Stimulated activated CD4-positive, alpha-beta T cell treated with anti-CD3 and anti-CD28 coated beads, Interleukin-2, amount 100 ng/mL, for 4 hours (primary cell): ENCODE results near the gene RHAG.
"Not testable (repeated sequence)": the region's sequence is repeated elsewhere in the genome, so short reads cannot be mapped to it uniquely, and the experiment has no call there.

Experiments used
- DNase-seq: peaks from one replicate; pipeline ENCODE4 v3.0.0-alpha.2; 2020; ENCODE audit warnings: low read depth

RHAG gene

DNA sequence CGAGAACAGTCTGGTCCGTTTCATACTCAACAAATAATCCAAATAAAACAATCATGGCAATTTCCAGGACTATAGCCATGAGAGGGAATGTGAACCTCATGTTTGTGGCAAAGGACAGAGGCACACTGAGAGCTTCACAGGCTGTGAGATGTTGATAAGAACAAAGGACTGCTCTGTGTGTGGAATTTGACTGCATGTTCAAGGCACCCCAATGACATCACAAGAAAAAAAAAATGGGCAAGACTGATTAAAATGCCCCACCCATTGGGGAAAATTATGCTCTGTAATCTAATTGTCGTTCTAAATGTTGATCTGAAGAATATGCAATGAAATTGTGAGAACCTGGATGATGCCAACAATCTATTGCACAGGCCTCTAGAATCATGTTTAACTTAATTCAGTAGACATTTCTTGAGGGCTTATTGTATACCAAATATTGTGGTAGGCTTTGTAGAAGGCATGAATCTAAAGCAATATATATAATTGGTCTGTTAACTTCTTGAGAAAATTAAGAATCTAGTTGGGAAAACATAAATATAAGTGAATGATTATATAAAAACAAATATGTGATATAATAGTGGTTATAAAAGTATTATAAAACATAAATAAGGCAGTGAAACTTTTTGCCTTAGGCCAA, at the start of gene RHAG:
Gene RHAG (minus strand): TSS at position 127 of the 637 bp plus-strand sequence. CDS start 27 bp downstream, at position 100.
- no peak for DNase-seq

DNA sequence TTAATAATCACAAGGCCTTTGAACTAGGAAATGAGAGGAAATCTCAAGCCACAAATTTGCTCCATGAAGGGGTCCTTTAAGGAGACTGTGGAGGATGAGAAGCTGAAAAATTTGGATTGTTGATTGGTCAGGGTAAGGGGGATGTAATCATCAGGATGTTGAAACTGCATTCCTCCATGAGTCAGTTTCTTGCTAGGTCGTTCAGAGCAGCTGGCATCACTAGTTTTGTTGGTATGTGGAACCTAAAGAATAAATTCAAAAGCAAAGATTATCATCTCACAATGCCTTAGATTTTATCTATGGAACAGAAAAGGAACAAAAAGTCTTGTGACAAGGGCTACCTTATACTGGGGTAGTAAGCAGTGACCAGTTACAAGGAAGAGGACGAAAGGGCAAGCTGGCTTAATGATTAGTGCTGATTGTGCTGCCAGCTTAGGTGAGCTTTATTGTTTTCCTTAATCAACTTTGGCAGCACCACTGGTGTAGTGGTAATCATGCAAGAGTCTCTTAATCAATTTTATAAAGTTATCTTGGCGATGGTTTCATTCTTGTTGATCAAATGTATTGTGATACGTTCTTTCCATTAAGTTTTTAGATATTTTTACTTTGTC, 40.1 kb upstream of the RHAG start:
- no peak for DNase-seq

DNA sequence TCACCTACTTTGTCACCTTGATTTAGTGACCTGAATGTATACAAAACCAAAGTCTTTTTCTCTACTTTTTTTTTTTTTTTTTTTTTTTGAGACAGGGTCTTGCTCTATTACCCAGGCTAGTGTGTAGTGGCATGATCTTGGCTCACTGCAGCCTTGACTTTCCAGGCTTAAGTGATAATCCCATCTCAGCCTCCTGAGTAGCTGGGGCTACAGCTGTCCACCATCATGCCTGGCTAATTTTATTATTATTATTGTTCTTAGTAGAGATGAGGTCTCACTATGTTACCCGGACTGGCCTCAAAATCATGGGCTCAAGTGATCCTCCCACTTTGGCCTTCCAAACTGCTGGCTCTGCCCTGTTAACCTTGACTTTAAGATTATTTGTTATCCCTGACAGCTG, 39.2 kb upstream of the RHAG start:
- DNase-seq: no peak

DNA sequence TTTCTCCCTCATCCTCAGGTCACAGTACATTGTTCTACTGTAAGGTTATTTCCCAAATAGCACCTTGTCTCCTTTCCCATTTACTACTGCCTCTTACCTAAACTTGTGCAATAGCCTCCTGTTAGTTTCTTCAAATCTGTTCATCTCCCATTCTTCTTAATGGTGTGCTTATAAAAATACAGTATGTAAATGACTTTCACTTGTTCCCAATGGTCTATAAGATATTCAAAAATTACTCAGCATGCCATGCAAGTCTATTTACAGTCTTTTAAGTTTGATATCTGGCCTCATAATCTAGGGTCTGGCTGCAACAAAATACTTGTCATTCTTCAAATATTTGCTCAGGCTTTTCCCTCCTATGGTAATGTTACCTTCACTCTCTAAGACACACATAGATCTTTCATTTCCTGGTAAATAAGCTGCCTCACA, 31.5 kb upstream of the RHAG start:
- no peak for DNase-seq

DNA sequence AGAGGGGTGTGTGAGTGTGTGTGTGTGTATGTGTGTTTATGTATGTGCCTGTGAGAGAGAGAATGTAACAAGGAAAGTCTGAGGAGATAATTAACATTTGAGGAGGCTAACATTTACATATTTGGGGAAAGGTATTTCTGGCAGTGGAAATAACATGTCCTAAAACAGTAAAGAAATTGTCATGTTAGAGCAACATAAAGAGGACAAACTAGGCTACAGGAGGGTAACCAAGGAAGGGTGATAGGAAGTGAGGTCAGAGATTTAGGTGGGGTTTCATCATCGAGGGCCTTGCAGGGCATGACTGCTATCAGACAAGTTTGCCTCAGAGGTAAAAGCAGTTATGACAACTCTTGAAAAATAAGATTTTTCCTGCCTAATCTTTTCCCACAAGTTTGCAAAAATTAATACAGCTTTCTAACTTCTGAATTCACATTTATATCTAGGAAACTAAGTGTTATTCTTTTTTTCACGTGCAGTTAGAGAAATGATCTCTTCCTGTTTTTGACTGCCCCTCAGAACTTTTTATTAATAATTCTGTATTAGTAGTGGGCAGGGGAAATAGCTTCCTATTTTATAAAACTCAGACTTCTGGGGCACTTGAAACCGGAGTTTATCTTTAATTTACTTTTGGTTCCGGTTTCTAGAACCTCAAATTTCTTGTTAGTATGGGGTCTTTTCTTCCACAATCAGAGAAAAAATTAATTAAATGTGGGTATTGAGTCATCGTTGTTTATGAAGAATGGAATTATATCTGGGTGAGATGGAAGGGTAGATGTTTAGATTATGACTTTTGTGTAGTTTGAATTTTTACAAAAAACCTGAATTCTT, 30.5 kb upstream of the RHAG start:
- DNase-seq: no peak

DNA sequence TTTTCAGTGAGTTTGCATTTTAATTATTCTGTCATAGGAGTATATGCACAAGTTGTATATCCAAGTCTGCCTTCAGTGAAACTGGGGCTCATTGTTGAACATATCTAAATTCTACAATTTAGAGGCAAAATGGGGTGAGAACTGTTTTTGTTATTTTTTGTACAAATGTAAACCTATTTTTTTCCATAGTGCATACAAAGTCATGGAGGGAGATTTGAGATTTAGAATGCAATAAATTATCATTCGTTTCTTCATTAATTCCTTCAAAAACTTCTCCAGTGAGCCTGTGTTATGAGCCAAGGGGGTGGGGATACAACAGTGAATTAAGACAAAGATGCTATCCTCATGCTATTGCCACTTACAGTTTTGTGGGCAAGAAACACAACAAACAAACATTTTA, 29.8 kb upstream of the RHAG start:
- no peak for DNase-seq

DNA sequence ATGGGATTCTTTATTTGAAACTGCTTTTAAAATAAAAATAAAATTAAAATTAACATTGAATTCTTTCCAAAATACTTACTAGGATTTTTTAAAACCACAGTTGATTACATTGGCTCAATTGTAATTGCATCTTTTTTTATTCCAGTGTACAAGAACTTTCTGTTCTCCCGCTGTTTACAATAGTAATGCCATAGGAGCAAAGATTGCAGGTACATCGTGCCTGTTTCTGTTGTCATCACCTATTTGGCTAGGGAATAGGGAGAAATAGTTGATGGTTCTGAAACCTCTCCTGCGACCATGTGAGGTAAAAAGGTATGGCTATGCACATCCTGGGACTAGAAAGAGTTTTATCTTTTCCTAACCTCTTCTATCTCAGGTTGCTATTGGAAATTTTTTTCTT, 28.2 kb upstream of the RHAG start:
- no peak for DNase-seq

DNA sequence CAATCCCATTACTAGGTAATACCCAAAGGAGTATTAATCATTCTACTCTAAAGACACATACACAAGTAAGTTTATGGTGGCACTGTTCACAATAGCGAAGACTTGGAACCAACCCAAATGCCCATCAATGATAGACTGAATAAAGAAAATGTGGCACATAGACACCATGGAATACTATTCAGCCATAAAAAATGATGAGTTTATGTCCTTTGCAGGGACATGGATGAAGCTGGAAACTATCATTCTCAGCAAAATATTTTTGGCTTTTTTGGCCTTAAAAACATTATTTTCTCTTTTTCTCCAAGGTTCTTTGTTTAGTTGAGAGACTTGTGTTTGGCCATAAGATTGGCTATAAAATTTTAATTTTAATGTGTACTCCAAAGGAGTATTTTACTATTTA, 27.4 kb upstream of the RHAG start:
- not testable (repeated sequence) for DNase-seq

DNA sequence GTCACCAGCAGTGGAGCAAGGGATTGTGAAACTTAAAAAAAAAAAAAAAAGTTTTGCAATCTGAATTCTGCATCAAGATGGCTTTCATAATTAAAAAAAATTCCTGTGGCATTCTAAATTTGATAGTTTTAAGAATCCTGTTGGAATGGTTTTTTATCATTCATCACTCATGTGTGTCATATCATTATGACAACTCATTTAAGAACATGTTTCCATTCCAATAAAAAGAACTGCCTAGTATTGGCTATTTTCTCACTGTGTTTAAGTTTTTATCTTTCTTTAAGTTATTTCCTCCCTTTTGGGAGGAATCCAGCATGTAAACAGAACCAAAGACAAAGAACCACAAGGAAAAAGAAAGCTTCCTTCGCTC, 26.2 kb upstream of the RHAG start:
- no peak for DNase-seq

DNA sequence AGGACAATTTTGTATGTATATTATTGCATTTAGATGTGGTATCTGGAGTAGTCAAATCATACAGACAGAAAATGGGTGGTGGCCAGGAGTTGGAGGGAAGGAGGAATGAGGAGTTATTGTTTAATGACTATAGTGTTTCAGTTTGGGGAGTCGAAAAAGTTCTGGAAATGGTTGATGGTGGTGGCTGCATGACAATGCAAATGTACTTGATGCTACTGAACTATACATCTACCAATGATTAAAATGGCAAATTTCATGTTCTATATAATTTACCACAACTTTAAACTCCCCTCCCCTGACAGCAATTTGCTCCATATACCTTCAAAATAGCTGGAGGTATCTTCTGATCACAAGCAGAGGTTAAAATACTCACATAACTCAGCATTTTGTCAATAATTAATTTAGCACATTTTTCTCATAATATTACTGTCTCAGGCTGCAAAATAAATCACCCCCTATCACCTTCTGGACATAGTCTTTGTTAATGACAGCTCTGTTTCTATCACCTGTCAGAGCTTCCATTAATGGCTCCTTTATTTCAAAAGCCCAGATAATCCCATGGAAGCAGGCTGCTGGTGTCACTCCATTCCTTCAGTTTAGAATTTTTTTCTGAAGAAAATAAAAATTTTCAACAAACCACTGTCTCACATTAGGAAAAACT, 25.7 kb upstream of the RHAG start:
- no peak for DNase-seq

DNA sequence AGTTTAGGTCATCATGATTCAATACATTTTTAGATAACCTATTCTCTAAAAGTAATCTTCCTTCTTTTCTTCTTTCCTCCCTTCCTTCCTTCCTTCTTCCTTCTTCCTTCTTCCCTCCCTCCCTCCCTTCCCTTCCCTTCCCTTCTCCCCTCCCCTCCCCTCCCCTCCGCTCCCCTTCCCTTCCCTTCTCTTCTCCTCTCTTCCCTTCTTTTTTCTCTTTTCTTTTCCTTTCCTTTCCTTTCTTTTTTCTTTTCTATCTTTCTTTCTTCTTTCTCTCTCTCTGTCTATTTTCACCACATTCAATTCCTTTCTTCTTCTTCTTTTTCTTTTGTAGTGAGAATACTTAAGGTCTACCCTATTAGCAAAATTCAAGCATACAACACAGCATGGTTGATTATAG, 17.3 kb upstream of the RHAG start:
- no peak for DNase-seq

DNA sequence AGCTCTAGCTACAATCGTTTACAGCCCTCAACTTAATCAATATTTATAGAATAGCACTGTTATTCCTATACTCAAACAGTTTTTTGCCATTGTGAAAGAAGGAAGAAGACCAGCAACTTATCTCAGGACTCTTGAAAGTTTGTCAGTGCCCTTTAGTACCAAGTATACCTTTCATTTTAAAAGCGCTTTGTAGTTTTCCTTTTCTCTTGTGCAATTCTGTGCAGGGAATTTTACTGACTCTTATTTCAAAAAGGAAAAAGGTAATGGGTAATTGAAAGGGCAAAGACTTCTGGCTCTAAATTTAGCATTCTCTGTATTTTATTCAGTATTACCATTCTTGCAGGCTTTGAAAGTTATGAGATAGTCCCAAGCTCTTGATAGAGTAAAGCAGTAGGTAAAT, 16.8 kb upstream of the RHAG start:
- no peak for DNase-seq

DNA sequence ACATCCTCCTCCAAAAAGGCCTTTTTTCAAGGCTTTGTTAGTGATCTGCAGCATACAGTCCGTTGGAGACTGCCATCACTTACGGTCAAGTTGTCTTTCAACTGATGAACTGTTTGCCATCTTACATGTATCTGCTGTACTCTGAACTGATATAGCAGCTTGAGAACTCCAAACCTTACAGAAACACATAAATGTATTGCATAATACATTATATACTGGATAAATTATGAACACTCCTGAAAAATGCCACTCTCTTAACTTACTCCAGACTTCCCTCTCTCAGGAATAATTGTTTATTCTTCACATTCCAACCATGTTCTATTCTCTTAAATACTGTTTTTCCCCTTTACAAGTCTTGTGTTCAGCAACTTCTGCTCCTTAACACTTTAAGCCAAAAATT, 14.6 kb upstream of the RHAG start:
- no peak for DNase-seq

DNA sequence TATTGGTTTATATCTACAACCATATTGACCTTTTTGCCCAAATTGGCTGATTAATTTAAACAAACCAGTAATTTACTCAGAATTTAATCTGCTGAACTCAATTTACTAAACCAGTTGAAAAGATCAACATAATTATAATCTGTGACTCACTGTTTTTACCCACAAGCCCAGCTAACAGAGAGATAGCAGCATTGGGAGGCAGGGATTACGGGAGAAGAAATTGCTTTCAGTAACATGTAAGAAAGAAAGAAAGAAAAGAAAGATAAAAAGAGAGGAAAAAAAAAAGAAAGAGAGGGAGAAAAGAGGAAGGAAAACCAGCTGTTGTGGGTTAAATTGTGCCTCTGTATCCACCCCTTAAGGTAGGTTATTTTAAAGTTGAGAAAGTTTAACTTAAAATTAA, 13.3 kb upstream of the RHAG start:
- no peak for DNase-seq

DNA sequence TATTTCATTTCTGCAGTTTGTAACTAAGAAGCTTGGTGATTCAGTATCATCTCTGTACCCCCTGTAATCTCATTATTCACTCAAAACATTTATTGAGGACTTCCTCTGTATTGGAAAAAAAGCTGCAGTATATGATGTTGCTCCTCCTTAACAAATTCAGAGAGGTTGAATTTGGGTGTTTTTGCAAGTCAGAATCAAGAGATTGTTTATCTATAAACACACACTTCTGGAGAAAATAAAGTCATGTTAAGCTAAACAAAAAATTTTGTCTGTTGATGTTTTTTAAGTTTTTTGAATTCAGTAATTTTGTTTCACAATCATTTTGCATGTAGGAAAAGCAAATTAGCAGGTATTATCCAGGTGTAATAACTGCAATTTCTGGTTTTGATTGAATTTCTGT, 11.4 kb upstream of the RHAG start:
- DNase-seq: no peak

DNA sequence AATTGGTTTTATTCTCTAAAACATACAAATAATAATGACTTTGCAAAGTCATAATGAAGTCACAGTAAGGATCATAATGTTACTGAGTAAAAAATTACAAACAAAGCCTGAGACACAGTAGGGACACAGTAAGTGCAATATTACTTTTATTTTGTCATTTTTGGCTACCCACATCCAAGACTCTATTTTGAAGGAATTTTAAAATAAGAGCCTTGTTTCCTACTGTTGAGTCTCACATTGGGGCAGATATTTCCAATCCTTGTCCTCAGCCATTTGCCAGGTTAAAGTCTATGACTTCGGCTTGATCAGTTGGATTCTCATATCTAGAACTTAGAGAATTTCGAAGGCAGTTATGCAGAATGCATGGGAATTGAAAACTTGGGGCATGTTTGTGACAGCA, 10.8 kb upstream of the RHAG start:
- DNase-seq: no peak

DNA sequence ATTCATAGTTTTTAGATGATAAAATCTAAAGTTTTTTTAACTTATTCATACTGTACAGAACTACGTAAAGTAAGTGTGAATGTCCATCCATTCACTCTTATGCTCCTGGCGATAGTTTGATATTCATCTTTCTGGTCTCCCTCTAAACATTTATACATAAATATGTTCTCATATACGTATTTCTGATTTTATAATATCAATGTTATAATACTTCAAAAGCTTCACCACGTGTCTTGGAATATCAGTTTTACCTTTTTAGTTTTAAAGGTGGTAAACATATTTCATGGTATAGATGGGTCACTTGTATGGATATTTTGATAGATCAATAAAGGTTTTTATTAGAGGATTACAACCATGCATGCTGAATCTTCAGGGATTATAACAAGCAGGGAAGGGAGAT, 10.3 kb upstream of the RHAG start:
- DNase-seq: no peak

DNA sequence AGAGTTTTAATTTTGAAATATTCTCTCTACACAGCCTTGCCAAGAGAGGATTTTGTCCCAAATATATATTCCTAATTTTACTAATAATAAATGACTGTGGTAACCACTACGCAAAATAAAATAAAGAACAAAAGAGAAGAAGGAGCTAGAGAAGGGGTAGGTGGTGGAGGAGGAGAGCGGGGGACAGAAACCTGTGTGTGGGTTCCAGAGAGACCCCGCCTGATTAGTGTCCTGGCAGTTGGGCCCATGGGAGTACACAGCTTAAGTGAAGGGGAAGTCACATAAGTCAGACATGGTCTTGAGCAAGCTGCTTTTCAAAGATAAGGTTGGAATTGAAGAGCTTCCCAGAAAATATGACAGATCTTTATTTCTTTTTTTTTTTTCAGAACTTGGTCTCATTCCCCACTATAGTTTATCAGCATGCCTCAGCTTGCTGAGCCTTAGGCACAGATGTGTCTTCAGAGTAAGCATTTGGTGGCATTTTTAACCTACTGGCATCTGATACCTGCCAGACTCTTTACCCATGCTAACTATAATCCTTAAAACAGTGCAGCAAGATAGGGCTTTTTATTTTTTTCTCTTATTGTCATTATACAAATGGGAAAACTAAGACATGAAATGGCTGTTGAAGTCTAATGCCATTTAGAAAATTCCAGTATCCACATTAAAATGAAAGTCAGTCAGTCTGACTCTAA, 9.6 kb upstream of the RHAG start:
- DNase-seq: no peak

DNA sequence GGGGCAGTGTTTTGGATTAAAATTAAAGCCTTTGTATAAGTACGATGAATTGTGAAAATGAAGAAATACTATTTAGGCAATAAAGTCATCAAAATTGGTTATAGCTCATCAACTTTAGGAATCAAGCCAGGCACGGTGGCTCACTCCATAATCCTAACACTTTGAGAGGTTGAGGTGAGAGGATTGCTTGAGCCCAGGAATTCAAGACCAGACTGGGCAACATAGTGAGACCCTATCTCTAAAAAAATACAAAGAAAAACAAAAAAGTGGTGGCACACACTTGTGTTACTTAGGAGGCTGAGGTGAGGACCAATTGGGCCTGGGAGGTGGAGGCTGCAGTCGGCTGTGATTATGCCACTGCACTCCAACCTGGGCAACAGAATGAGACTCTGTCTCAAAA, 8.5 kb upstream of the RHAG start:
- DNase-seq: no peak

DNA sequence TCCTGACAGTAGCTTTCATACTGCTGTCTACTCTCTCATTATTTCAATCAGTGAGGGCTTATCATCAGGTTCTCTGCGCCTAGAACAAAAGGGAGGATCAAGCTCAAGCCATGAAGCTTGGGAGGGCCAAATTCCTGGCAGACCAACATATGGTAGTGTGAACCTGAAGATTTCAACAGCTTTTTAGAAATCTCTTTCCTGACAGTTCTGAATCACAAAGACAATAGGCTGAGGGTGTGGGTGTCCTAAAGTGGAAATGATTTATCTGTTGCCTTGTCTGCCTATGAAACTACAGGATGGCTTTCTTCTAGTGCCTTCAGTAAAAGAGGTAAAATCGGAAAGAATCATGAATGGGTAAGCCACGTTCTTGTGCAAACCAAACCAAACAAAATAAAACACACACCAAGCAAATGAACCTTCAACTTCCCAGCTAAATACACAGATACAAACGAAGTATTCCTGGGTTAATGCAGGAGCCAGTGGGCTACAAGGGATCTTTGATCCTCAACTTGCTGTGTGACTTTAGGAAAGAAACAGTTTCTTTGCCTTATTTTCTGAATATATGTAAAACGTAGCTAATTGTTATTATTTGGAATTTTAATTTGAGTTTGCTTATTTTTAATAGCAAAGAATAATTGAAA, 2.7 kb upstream of the RHAG start:
- no peak for DNase-seq

DNA sequence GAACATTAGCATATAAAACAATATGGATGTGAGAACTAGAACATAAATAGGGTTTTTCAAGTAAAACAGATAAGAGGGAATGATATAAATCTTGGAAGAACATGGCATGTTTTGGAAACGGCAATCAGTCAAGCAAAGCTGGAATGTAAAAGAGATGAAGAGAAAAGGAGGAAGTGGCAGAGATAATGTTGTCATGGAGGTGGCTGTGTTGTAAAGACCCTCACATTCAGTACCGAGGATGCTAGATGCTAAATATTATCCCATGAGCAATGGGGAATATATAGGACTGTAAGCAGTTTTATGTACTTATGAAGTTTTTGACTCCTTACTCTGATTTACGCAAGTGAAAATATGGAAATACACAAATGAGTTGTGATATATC, 702 bp upstream of the RHAG start:
- DNase-seq: no peak
